Upper lobe of left lung (tissue), 6 donors: ENCODE results near the gene DYNC2H1. TPM values are rescaled to one million over a fixed set of nuclear protein-coding genes. Genes with fewer than 3 reads are reported as not detected.
A peak's percentile ranks its signal among the peaks of the same experiment; 100 is the strongest.

Experiments
- ATAC-seq, 2 donors: fragments of 200-7000 bp; cut with Tn5 transposase; one replicate each; pipeline ENCODE4 v1.9.1; 2022; ENCODE audit warnings: mild to moderate bottlenecking in 2 of 2, moderate library complexity in 2 of 2; ENCODE audit not compliant: low FRiP score in 2 of 2
- DNase-seq, 2 donors: peaks; one replicate each; pipeline ENCODE4 v3.0.0-alpha.2; 2019 to 2020
- H3K27ac ChIP-seq, 4 donors: fragments of 200-600 bp; sonication (generic); one replicate each; pipeline ENCODE4 v1.5.1; 2016 to 2019
- H3K27me3 ChIP-seq, 4 donors: fragments of 200-600 bp; sonication (generic); one replicate each; pipeline ENCODE4 v1.5.1; 2017 to 2019
- H3K36me3 ChIP-seq, 4 donors: fragments of 200-600 bp; sonication (generic); one replicate each; pipeline ENCODE4 v1.5.1; 2016 to 2019
- H3K4me1 ChIP-seq, 4 donors: fragments of 200-600 bp; sonication (generic); one replicate each; pipeline ENCODE4 v1.5.1; 2018 to 2019
- H3K4me3 ChIP-seq, 4 donors: fragments of 200-600 bp; sonication (generic); one replicate each; pipeline ENCODE4 v1.5.1; 2017 to 2019; ENCODE audit warnings: mild to moderate bottlenecking in 2 of 4, moderate library complexity in 1 of 4
- H3K9me3 ChIP-seq, 4 donors: fragments of 200-600 bp; sonication (generic); one replicate each; pipeline ENCODE4 v1.5.1; 2018 to 2019
- EP300 ChIP-seq, 4 donors: sonication (generic); formaldehyde crosslinking; IDR thresholded peaks; one replicate each; pipeline ENCODE4 v1.5.1; 2017; ENCODE audit warnings: antibody characterized with exemption in 4 of 4, control low read depth in 2 of 4
- POLR2A ChIP-seq, 4 donors: fragments of 450-650 bp; IDR thresholded peaks; one replicate each; pipeline ENCODE4 v1.5.1; 2016 to 2017; ENCODE audit warnings: antibody characterized with exemption in 4 of 4, mild to moderate bottlenecking in 2 of 4
- POLR2AphosphoS5 ChIP-seq, 2 donors: sonication (generic); formaldehyde crosslinking; IDR thresholded peaks; one replicate each; pipeline ENCODE4 v1.5.1; 2017; ENCODE audit warnings: antibody characterized with exemption in 2 of 2
- WGBS, 2 donors: methylation state at CpG; one replicate each; pipeline ENCODE4 v1.1.5; 2017 to 2018; 5-methylcytosine and 5-hydroxymethylcytosine counted together
- total RNA-seq, 6 donors: library from RNA; depleted of rRNA in 4 of 6; stranded (reverse); fragments of >200 nt in 4 of 6; gene quantifications; one replicate each; pipeline versions ENCODE4 v1.1.0 to v1.2.1, GENCODE V29; 2016 to 2021
- TF ChIP-seq, protein P1 (sequence below), 6 experiments: fragments of 450-650 bp in 4 of 6; fragments of 200-600 bp in 2 of 6; sonication (generic) in 2 of 6; IDR thresholded peaks; one replicate each; pipeline ENCODE4 v1.5.1; 2016 to 2019; ENCODE audit warnings: antibody characterized with exemption in 6 of 6
- donor health status: DM: no; HTN: no; CAD: no; lungs with moderate emphysema.
- donor health status: DM: no; HTN: yes; CAD: no; lungs with severe emphysema.

Gene DYNC2H1
- total RNA-seq, 6 donors from 2014 or later = 11.1 to 62.4 (median 23.2) TPM

DNA sequence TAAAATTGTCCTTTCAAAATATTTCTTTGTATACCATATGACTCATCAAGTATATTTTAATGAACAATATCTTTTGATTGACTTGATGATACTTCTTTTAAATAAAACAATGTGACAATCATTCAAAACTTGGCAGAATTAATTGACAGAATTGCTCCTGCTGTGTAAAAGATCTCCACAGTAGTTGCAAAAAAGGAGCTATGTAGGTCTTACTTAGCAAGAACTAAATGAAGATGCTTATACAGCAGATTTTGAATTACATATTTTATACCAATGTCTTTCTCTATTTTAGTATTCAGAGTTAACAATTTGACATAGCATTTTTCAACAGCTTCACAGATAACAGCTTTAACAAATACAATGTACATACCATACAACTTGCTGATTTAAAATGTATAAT lies 144.9 kb downstream of the DYNC2H1 start:
- DNase-seq = no peak
- H3K4me3 ChIP-seq = no peak overlapping the region
- H3K27me3 ChIP-seq = no peaks in the 10 kb centered on the region
- H3K36me3 ChIP-seq = no peaks in the 10 kb centered on the region
- no peaks in the 10 kb centered on the region for H3K4me1 ChIP-seq
- no peak overlapping the region for H3K27ac ChIP-seq
- H3K9me3 ChIP-seq = no peaks in the 10 kb centered on the region
- ATAC-seq = no peak
- TF ChIP-seq, protein P1, sequence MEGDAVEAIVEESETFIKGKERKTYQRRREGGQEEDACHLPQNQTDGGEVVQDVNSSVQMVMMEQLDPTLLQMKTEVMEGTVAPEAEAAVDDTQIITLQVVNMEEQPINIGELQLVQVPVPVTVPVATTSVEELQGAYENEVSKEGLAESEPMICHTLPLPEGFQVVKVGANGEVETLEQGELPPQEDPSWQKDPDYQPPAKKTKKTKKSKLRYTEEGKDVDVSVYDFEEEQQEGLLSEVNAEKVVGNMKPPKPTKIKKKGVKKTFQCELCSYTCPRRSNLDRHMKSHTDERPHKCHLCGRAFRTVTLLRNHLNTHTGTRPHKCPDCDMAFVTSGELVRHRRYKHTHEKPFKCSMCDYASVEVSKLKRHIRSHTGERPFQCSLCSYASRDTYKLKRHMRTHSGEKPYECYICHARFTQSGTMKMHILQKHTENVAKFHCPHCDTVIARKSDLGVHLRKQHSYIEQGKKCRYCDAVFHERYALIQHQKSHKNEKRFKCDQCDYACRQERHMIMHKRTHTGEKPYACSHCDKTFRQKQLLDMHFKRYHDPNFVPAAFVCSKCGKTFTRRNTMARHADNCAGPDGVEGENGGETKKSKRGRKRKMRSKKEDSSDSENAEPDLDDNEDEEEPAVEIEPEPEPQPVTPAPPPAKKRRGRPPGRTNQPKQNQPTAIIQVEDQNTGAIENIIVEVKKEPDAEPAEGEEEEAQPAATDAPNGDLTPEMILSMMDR (IDR thresholded peaks at IDR 0.05) = no peak
- no peak for TF ChIP-seq EP300 (IDR thresholded peaks at IDR 0.05)
- no peak for TF ChIP-seq POLR2AphosphoS5 (IDR thresholded peaks at IDR 0.05)
- no peak for TF ChIP-seq POLR2A (IDR thresholded peaks at IDR 0.05)

DNA sequence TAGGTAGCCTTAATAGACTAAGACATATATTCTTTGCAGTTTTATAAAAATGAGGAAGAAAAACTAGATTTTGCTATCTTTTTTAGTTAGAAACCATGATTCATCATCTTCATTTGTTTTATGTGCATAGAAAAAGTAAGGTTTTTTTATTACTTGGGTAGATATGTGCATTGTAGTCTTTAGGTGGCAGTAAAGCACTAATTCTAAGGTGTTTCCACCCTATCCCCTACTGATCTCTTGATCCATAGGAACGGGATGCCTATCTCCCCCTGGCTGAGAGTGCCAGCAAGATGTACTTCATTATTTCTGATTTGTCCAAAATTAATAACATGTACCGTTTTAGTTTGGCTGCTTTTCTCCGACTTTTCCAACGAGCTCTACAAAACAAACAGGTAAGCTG lies 148.1 kb downstream of the DYNC2H1 start:
- no peak for TF ChIP-seq EP300 (IDR thresholded peaks at IDR 0.05)
- TF ChIP-seq POLR2A (IDR thresholded peaks at IDR 0.05) = no peak
- no peak for TF ChIP-seq POLR2AphosphoS5 (IDR thresholded peaks at IDR 0.05)
- TF ChIP-seq, protein P1 (IDR thresholded peaks at IDR 0.05) = no peak
- no peak overlapping the region for H3K4me3 ChIP-seq
- ATAC-seq = no peak
- H3K27me3 ChIP-seq = no peaks in the 10 kb centered on the region
- no peaks in the 10 kb centered on the region for H3K9me3 ChIP-seq
- H3K27ac ChIP-seq = no peak overlapping the region
- H3K36me3 ChIP-seq = peaks cover 0 to 8% (median 3%) of the 10 kb centered on the region in 4 donors
- 65 to 72% methylated on average over 4 of the region's 4 CpGs for WGBS, 2 donors
- H3K4me1 ChIP-seq = no peaks in the 10 kb centered on the region
- no peak for DNase-seq

DNA sequence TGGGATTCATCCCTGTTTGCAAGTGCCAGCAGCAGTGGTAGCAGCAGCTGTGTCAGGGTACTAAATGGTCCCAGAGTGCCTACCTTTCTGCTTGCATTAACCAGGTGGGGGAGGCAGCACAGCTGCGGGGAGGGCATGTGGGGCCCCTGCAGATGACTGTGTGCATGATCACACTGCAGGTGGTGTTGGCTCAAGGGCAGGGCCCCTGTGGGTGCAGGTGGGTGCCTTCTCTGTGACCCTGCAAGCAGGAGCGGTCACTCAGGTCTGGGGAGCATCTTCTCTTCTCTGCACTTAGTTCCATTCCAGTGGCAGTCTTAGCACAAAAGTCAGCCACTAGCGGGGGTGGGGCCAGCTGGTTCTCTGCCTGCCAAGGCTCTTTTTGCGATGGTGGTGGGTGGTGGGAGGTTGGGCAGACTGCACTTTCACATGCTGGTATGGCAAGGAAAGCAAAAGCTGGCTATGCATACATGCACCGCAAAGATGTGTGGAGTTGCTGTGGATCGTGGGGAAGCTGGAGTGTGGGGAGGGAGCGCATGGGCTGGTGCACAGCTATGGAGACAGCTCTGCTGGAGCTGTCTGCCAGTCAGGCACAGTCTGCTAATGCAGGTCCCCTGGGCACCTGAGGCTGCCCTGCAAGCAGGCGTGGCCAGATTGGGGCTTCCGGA lies 157.1 kb downstream of the DYNC2H1 start:
- peak; percentile 14 to 49 for ATAC-seq
- no peak overlapping the region for H3K27ac ChIP-seq
- 95 to 97% methylated on average over 7 to 9 of the region's 9 CpGs for WGBS, 2 donors
- H3K4me1 ChIP-seq = no peaks in the 10 kb centered on the region
- H3K27me3 ChIP-seq = no peaks in the 10 kb centered on the region
- DNase-seq = peak in 1 of 2 donors; percentile 53
- TF ChIP-seq, protein P1 (IDR thresholded peaks at IDR 0.05) = no peak
- no peak overlapping the region for H3K4me3 ChIP-seq
- H3K9me3 ChIP-seq = no peaks in the 10 kb centered on the region
- peaks cover 0 to 10% (median 3%) of the 10 kb centered on the region in 4 donors for H3K36me3 ChIP-seq

DNA sequence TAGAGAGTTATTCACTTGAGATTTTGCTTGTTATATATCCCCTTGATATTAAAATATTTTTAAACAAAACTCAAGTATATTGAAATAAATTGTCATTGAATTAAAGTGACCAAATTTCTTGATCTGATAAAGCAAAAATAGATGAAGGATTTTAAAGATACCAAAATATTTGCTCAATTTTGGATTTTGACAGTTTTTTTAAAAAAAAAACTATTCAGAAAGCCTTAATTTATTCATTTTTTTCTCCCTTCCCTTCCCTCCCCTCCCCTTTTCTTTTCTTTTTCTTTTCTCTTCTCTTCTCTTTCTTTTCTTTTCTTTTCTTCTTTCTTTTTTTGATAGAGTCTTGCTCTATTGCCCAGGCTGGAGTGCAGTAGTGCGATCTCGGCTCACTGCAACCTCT lies 163.7 kb downstream of the DYNC2H1 start:
- Histone ChIP-seq H3K27ac (no peak overlapping the region), H3K4me3 (no peak overlapping the region), H3K9me3 (no peaks in the 10 kb centered on the region), H3K4me1 (no peaks in the 10 kb centered on the region), H3K27me3 (no peaks in the 10 kb centered on the region), H3K36me3 (peaks cover 0 to 3% (median 0%) of the 10 kb centered on the region in 4 donors)
- TF ChIP-seq POLR2A (IDR thresholded peaks at IDR 0.05) = no peak
- TF ChIP-seq POLR2AphosphoS5 (IDR thresholded peaks at IDR 0.05) = no peak
- TF ChIP-seq, protein P1 (IDR thresholded peaks at IDR 0.05) = no peak
- DNase-seq (no peak), ATAC-seq (no peak)
- WGBS, 2 donors = 95 to 97% methylated on average over 2 of the region's 2 CpGs

DNA sequence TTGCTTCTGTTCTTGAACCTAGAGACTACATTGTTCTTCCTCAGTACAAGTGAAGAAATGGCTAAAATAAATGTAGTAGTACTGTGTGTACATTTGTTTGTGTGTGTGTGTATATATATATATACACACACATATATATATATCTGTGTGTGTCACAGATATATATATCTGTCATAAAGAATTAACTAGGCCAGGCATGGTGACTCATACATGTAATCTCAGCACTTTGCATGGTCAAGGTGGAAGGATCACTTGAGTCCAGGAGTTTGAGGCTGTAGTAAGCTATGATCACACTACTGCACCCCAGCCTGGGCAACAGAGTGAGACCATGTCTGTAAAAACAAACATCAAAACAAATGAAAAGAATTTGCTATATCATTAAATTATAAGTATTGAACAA lies 164.8 kb downstream of the DYNC2H1 start:
- no peak overlapping the region for H3K27ac ChIP-seq
- no peak overlapping the region for H3K4me3 ChIP-seq
- no peak for DNase-seq
- no peak for TF ChIP-seq POLR2A (IDR thresholded peaks at IDR 0.05)
- TF ChIP-seq EP300 (IDR thresholded peaks at IDR 0.05) = no peak
- no peak for ATAC-seq
- no peaks in the 10 kb centered on the region for H3K4me1 ChIP-seq
- H3K36me3 ChIP-seq = peaks cover 0 to 3% (median 0%) of the 10 kb centered on the region in 4 donors
- H3K27me3 ChIP-seq = no peaks in the 10 kb centered on the region
- H3K9me3 ChIP-seq = no peaks in the 10 kb centered on the region
